Left lung (tissue), 14 donors: ENCODE measurements around the gene NARF. TPM values are rescaled to one million over a fixed set of nuclear protein-coding genes. Genes with fewer than 3 reads are reported as not detected.
"Not testable (repeated sequence)": the region's sequence is repeated elsewhere in the genome, so short reads cannot be mapped to it uniquely, and the experiment has no call there.

Experiments used
- ATAC-seq: fragments of 200-7000 bp; cut with Tn5 transposase; one replicate; pipeline ENCODE4 v1.9.1; 2020; ENCODE audit warnings: moderate library complexity
- DNase-seq, 4 donors: peaks; one replicate each; pipeline ENCODE4 v3.0.0-alpha.2; 2013 to 2020
- H3K27ac ChIP-seq, 2 donors: fragments of 200-600 bp; sonication (generic) in 1 of 2; one replicate each; pipeline versions ENCODE4 v1.5.0 to v1.8.0; 2020 to 2021
- H3K27me3 ChIP-seq, 2 donors: fragments of 200-600 bp; sonication (generic) in 1 of 2; one replicate each; pipeline versions ENCODE4 v1.5.0 to v1.8.0; 2020 to 2021
- H3K36me3 ChIP-seq, 2 donors: fragments of 200-600 bp; sonication (generic) in 1 of 2; one replicate each; pipeline versions ENCODE4 v1.5.0 to v1.8.0; 2020 to 2021
- H3K4me1 ChIP-seq, 2 donors: fragments of 200-600 bp; one replicate each; pipeline ENCODE4 v1.8.0; 2021
- H3K4me3 ChIP-seq, 2 donors: fragments of 200-600 bp; sonication (generic) in 1 of 2; one replicate each; pipeline versions ENCODE4 v1.5.0 to v1.8.0; 2020 to 2021; ENCODE audit warnings: mild to moderate bottlenecking in 1 of 2
- H3K9me3 ChIP-seq, 2 donors: fragments of 200-600 bp; sonication (generic) in 1 of 2; one replicate each; pipeline versions ENCODE4 v1.5.0 to v1.8.0; 2020 to 2021
- intact Hi-C, 2 donors: fragments of 100-400 bp; cut with DNase I; formaldehyde crosslinking; loops; one replicate each; pipeline versions ENCODE4 v1.11.2 to v1.14.2; 2022
- long read RNA-seq, 12 donors: library from polyadenylated mRNA in 2 of 12; unstranded in 2 of 12; transcript quantifications; one replicate each; pipeline ENCODE4 v2.0.0 and lab custom pipeline, GENCODE V29; 2019 to 2026
- polyA plus RNA-seq, 6 donors: library from polyadenylated mRNA; unstranded; fragments of 120-200 nt; gene quantifications; one replicate each; pipeline ENCODE4 v1.2.1, GENCODE V29; 2013; ENCODE audit not compliant: insufficient read length in 6 of 6
- total RNA-seq, 2 donors: library from RNA; stranded (reverse); fragmentation: NEBNext Ultra II Directional; extraction: Animal tissue kit (Norgen Biotek cat#: 25700); gene quantifications; one replicate each; pipeline ENCODE4 v1.2.1, GENCODE V29; 2021
- TF ChIP-seq, protein P1 (sequence below), 2 donors: fragments of 200-600 bp; sonication (generic) in 1 of 2; IDR thresholded peaks; one replicate each; pipeline versions ENCODE4 v1.5.0 to v1.8.0; 2021; ENCODE audit warnings: antibody characterized with exemption in 2 of 2
- donor health status: DM: no; HTN: yes; CAD: no.
- donor health status: DM: no; HTN: no; CAD: no.

Gene NARF
- 10 to 100 TPM; 38.9 to 52.4 TPM for total RNA-seq
- 100 to 1,000 TPM; 101 to 128 (median 114) TPM for polyA plus RNA-seq
- long read RNA-seq, donor 1, transcript NARF-201 (11 exons, 3,949 nt), result major isoform, 6 of 34 reads
- long read RNA-seq, donor 1, partial matches to known transcripts, result 18 of 34 reads
- long read RNA-seq, donor 1, other reads (novel, unspliced or antisense), result 5 of 34 reads
- long read RNA-seq, donor 2, transcript NARF-201 (11 exons, 3,949 nt), result major isoform, 7 of 21 reads
- long read RNA-seq, donor 2, partial matches to known transcripts, result 8 of 21 reads
- long read RNA-seq, donor 2, other reads (novel, unspliced or antisense), result 0 of 21 reads
- long read RNA-seq, donor 3, transcript NARF-201 (11 exons, 3,949 nt), result major isoform, 7 of 9 reads
- long read RNA-seq, donor 3, partial matches to known transcripts, result 0 of 9 reads
- long read RNA-seq, donor 3, other reads (novel, unspliced or antisense), result 0 of 9 reads
- long read RNA-seq, donor 4, transcript NARF-201 (11 exons, 3,949 nt), result major isoform, 26 of 42 reads
- long read RNA-seq, donor 4, partial matches to known transcripts, result 2 of 42 reads
- long read RNA-seq, donor 4, other reads (novel, unspliced or antisense), result 10 of 42 reads
- long read RNA-seq, donor 5, transcript NARF-201 (11 exons, 3,949 nt), result major isoform, 11 of 19 reads
- long read RNA-seq, donor 5, partial matches to known transcripts, result 0 of 19 reads
- long read RNA-seq, donor 5, other reads (novel, unspliced or antisense), result 6 of 19 reads
- long read RNA-seq, donor 6, transcript NARF-201 (11 exons, 3,949 nt), result major isoform, 8 of 21 reads
- long read RNA-seq, donor 6, partial matches to known transcripts, result 6 of 21 reads
- long read RNA-seq, donor 6, other reads (novel, unspliced or antisense), result 6 of 21 reads
- long read RNA-seq, donor 7, partial matches to known transcripts, result 7 of 12 reads
- long read RNA-seq, donor 7, other reads (novel, unspliced or antisense), result 0 of 12 reads
- long read RNA-seq, donor 8, transcript NARF-201 (11 exons, 3,949 nt), result major isoform, 6 of 20 reads
- long read RNA-seq, donor 8, partial matches to known transcripts, result 10 of 20 reads
- long read RNA-seq, donor 8, other reads (novel, unspliced or antisense), result 0 of 20 reads
- long read RNA-seq, donor 9, result 0 reads
- long read RNA-seq, donor 10, transcript NARF-201 (11 exons, 3,949 nt), result major isoform, 31 of 59 reads
- long read RNA-seq, donor 10, partial matches to known transcripts, result 0 of 59 reads
- long read RNA-seq, donor 10, other reads (novel, unspliced or antisense), result 24 of 59 reads
- long read RNA-seq, donor 11, result 0 reads
- long read RNA-seq, donor 12, partial matches to known transcripts, result 0 of 8 reads
- long read RNA-seq, donor 12, other reads (novel, unspliced or antisense), result 5 of 8 reads

DNA sequence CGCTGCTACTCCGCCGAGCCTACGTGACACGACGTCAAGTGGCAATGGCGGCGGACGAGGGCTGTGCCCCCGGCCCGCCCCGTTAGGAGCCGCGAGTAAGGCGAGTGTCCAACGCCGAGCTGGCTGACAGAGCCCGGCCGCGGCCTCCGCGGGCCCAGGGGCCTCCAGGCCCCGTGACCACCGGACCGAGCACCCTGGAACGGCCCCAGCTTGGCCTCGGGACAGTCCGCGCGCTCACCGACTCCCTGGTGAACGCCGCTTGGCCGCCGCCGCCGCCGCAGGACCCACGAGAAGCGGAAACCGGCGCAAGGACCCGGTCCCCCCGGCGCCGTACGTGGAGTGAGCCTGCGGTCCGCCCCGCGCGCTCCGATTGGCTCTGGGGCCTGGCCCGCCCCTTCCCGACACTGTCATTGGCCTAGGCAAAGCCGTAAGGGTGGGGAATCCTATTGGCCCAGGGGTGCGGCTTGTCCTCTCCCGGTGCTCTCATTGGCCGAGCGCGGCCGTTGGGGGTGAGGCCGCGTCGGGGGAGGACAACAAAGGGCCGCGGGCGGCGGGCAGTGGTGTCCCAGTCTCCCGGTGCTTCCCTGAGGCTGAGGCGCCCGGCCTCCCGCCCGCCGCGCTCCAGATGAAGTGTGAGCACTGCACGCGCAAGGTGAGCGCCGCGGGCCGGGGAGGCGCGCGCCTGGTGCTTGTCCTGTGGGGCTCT is at the start of gene NARF:
Gene NARF, plus strand, starts transcription at position 563 of the 706 bp plus-strand sequence. Its CDS starts 63 bp downstream, at position 626.
- peak within 1 kb of the TSS; percentile 100 for H3K27ac ChIP-seq
- peaks cover 7 to 39% of the 10 kb centered on the region in 2 donors for H3K4me1 ChIP-seq
- no peaks in the 10 kb centered on the region for H3K27me3 ChIP-seq
- peaks cover 0 to 35% of the 10 kb centered on the region in 2 donors for H3K36me3 ChIP-seq
- DNase-seq (peak; percentile 96 to 99 (median 98)), ATAC-seq (peak; percentile 97)
- no peaks in the 10 kb centered on the region for H3K9me3 ChIP-seq
- intact Hi-C loops, result no loop called here
- TF ChIP-seq, protein P1, sequence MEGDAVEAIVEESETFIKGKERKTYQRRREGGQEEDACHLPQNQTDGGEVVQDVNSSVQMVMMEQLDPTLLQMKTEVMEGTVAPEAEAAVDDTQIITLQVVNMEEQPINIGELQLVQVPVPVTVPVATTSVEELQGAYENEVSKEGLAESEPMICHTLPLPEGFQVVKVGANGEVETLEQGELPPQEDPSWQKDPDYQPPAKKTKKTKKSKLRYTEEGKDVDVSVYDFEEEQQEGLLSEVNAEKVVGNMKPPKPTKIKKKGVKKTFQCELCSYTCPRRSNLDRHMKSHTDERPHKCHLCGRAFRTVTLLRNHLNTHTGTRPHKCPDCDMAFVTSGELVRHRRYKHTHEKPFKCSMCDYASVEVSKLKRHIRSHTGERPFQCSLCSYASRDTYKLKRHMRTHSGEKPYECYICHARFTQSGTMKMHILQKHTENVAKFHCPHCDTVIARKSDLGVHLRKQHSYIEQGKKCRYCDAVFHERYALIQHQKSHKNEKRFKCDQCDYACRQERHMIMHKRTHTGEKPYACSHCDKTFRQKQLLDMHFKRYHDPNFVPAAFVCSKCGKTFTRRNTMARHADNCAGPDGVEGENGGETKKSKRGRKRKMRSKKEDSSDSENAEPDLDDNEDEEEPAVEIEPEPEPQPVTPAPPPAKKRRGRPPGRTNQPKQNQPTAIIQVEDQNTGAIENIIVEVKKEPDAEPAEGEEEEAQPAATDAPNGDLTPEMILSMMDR (IDR thresholded peaks at IDR 0.05), result no peak
- peak within 1 kb of the TSS; percentile 90 to 96 for H3K4me3 ChIP-seq

DNA sequence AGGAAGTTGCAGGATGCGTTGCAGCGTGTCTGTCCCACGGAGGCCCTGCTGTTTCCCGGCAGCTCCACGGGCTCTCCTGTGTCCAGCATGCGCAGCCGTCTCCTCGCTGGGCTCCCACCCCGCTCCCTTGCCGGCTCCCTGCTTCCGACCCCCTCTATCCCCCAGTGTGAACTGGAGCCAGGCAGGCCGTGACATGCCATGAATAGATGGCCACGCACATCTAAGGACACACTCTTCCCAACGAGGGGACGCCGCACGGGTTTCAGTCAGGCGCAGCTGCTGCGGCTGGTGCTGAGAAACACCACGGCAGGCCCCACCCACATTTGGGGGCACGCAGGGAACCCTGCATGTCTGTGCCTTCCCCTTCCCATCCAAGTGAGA is 49.6 kb upstream of the NARF start:
- Histone ChIP-seq H3K36me3 (peaks cover 0 to 36% of the 10 kb centered on the region in 2 donors), H3K27me3 (no peaks in the 10 kb centered on the region), H3K9me3 (no peaks in the 10 kb centered on the region), H3K4me3 (no peak overlapping the region), H3K4me1 (no peaks in the 10 kb centered on the region), H3K27ac (no peak overlapping the region)
- DNase-seq (no peak), ATAC-seq (no peak)
- intact Hi-C loops, result no loop called here
- TF ChIP-seq, protein P1 (IDR thresholded peaks at IDR 0.05), result no peak

- Histone ChIP-seq H3K27me3 (no peaks in the 10 kb centered on the region), H3K4me3 (no peak overlapping the region), H3K27ac (no peak overlapping the region), H3K4me1 (peaks cover 0 to 6% of the 10 kb centered on the region in 2 donors), H3K36me3 (peaks cover 0 to 24% of the 10 kb centered on the region in 2 donors), H3K9me3 (no peaks in the 10 kb centered on the region)
- TF ChIP-seq, protein P1 (IDR thresholded peaks at IDR 0.05), result no peak
- DNase-seq (no peak), ATAC-seq (no peak)
- intact Hi-C loops, result loop anchor here in 1 of 2 donors (5.0 kb wide), 1 partner anchor 58 kb away; no protein-coding TSS in a partner anchor
Observed at GRCh38 chr17:82410014-82410716, 48.4 kb upstream of the NARF start.

DNA sequence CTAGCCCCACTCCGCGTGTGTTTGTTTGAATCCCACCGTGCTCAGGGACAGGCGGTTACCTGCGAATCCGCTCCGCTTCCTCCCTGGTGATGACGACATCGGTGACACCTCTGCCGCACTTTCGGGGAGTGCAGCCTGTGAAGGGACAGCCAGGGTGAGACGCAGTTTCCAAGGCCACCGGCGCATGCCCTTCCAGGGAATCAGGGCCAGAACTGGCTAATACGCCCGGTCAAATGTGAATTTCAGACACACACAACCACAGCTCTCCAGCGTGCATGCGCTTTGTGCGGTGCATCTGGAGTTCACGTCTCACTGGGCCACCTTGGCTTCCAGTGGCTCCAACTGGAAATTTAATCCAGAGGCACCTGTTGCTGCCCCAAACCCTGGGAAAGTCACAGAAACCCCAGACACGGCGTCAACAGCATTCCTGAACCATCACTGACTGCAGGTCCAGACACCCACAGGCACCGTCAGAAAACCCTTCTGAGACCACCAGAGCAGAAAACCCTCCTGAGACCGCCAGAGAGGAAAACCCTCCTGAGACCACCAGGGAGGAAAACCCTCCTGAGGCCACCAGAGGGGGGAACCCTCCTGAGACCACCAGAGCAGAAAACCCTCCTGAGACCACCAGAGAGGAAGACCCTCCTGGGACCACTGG is 47.0 kb upstream of the NARF start:
- Histone ChIP-seq H3K27ac (no peak overlapping the region), H3K4me1 (peaks cover 0 to 6% of the 10 kb centered on the region in 2 donors), H3K27me3 (no peaks in the 10 kb centered on the region), H3K9me3 (no peaks in the 10 kb centered on the region), H3K36me3 (peaks cover 0 to 16% of the 10 kb centered on the region in 2 donors), H3K4me3 (no peak overlapping the region)
- ATAC-seq (no peak), DNase-seq (no peak)
- intact Hi-C loops, result loop anchor here in 1 of 2 donors (5.0 kb wide), 1 partner anchor 59 kb away; no protein-coding TSS in a partner anchor
- TF ChIP-seq, protein P1 (IDR thresholded peaks at IDR 0.05), result no peak

GRCh38 chr17:82412081-82412480 is 46.5 kb upstream of the NARF start:
- DNase-seq, H3K4me1 ChIP-seq, ATAC-seq, H3K27ac ChIP-seq, H3K4me3 ChIP-seq, H3K27me3 ChIP-seq, H3K9me3 ChIP-seq: not testable (repeated sequence)
- intact Hi-C loops, result loop anchor here in 1 of 2 donors (5.0 kb wide), 1 partner anchor 60 kb away; no protein-coding TSS in a partner anchor
- H3K36me3 ChIP-seq, result peaks cover 0 to 16% of the 10 kb centered on the region in 2 donors
